K562 (cell line): ENCODE measurements around the gene CNPY2. TPM values are rescaled to one million over a fixed set of nuclear protein-coding genes. Genes with fewer than 3 reads are reported as not detected.

Experiments used
- ATF6 ChIP-seq: sonication (generic); formaldehyde crosslinking; IDR thresholded peaks from 2 replicates; pipeline ENCODE4 v1.4.0; 2020; ENCODE audit warnings: mild to moderate bottlenecking, missing genetic modification reagents
- ETS1 ChIP-seq: conservative IDR thresholded peaks from 2 replicates; pipeline ENCODE4 v1.6.1; 2011; ENCODE audit warnings: low read depth, mild to moderate bottlenecking, low read length; ENCODE audit not compliant: control insufficient read depth
- KLF10 ChIP-seq: fragments of 250-450 bp; sonication (Bioruptor Pico); IDR thresholded peaks from 2 replicates; pipeline ENCODE4 v1.6.1; 2021; ENCODE audit warnings: matching md5 sums
- PBX2 ChIP-seq, 2 experiments: IDR thresholded peaks in 1 of 2; conservative IDR thresholded peaks in 1 of 2; 2 replicates each; pipeline ENCODE4 v1.6.1; 2016; ENCODE audit warnings: low read depth in 2 of 2, mild to moderate bottlenecking in 1 of 2, missing compliant biosample characterization in 1 of 2, missing genetic modification characterization in 1 of 2, moderate library complexity in 1 of 2
- RERE ChIP-seq: sonication (generic); formaldehyde crosslinking; IDR thresholded peaks from 2 replicates; pipeline ENCODE4 v1.8.0; 2023; ENCODE audit warnings: missing genetic modification reagents, mild to moderate bottlenecking, borderline replicate concordance
- ZBTB17 ChIP-seq: fragments of 450-650 bp; formaldehyde crosslinking; IDR thresholded peaks from 2 replicates; pipeline ENCODE4 v1.4.0; 2020; ENCODE audit warnings: mild to moderate bottlenecking
- ZNF3 ChIP-seq: fragments of 250-450 bp; sonication (Bioruptor Pico); IDR thresholded peaks from 2 replicates; pipeline ENCODE4 v1.5.0; 2021; ENCODE audit warnings: mild to moderate bottlenecking, moderate library complexity
- polyA plus RNA-seq, 8 experiments: library from polyadenylated mRNA; depleted of rRNA in 4 of 8; stranded (reverse) in 5 of 8; unstranded in 3 of 8; fragments of >200 nt; fragmentation: Nextera tagmentation in 2 of 8; fragmentation: Illumina TruSeq in 1 of 8; extraction: Ambion mirVana in 2 of 8; extraction: Trizol in 1 of 8; gene quantifications; 2 replicates each; pipeline versions ENCODE4 v1.2.1 to v1.2.3, GENCODE V29; 2011 to 2014; ENCODE audit warnings: inconsistent platforms in 1 of 8, missing spikeins in 1 of 8
- total RNA-seq, 7 experiments: library from RNA; depleted of rRNA in 6 of 7; stranded (reverse); fragments of >200 nt in 6 of 7; fragmentation: Illumina TruSeq in 2 of 7; extraction: Trizol in 2 of 7; gene quantifications; 2 replicates each; pipeline versions ENCODE4 v1.2.1 to v1.2.3, GENCODE V29; 2011 to 2021; ENCODE audit warnings: low replicate concordance in 1 of 7

The CNPY2 gene
- total and polyA plus RNA-seq, 9 of the 15 experiments (the other 6 are each of a cell fraction or from before 2014, with no cell fraction given), result 33.8 to 190 (median 138) TPM

- no peak for TF ChIP-seq ZNF3 (CRISPR knock-in tag)
- TF ChIP-seq ZBTB17 (CRISPR knock-in tag), result no peak
- no peak for TF ChIP-seq ATF6 (CRISPR knock-in tag)
- no peak for TF ChIP-seq PBX2 (CRISPR knock-in tag; IDR thresholded peaks at IDR 0.05; ENCODE audit: low read depth)
- TF ChIP-seq PBX2 (tag; conservative IDR thresholded peaks at IDR 0.05; ENCODE audit: low read depth), result 0 out of 2 replicates have a peak, but pooled peaks have one; percentile 32
- no peak for TF ChIP-seq ETS1
- TF ChIP-seq KLF10, result no peak
- TF ChIP-seq RERE (CRISPR knock-in tag), result no peak
Observed at GRCh38 chr12:56298828-56299227, 17.0 kb downstream of the CNPY2 start (continued).
